ENCODE measurements around the gene CACNB4. TPM values are rescaled to one million over a fixed set of nuclear protein-coding genes. Genes with fewer than 3 reads are reported as not detected.
"Not testable (repeated sequence)": the region's sequence is repeated elsewhere in the genome, so short reads cannot be mapped to it uniquely, and the experiment has no call there.

Gene CACNB4
- total RNA-seq, 1 donor, result 0.43 TPM

- peak; percentile 7 for DNase-seq (ENCODE audit: low read depth)
- no peak overlapping the region for H3K4me3 ChIP-seq (ENCODE audit: low read depth, low read length)
- TF ChIP-seq CTCF (IDR thresholded peaks at IDR 0.05; ENCODE audit: insufficient read depth, low read depth, low read length), result peak; percentile 53
Measured at GRCh38 chr2:151946899-151947812, 151.7 kb downstream of the CACNB4 start.

GRCh38 chr2:151946250-151946884, 152.5 kb downstream of the CACNB4 start:
- DNase-seq (ENCODE audit: low read depth), result no peak
- H3K4me3 ChIP-seq (ENCODE audit: low read depth, low read length), result no peak overlapping the region
- no peak for TF ChIP-seq CTCF (IDR thresholded peaks at IDR 0.05; ENCODE audit: insufficient read depth, low read depth, low read length)

GRCh38 chr2:151945602-151946001, 153.2 kb downstream of the CACNB4 start:
- no peak overlapping the region for H3K4me3 ChIP-seq (ENCODE audit: low read depth, low read length)
- no peak for DNase-seq (ENCODE audit: low read depth)
- no peak for TF ChIP-seq CTCF (IDR thresholded peaks at IDR 0.05; ENCODE audit: insufficient read depth, low read depth, low read length)

- no peak for TF ChIP-seq CTCF (IDR thresholded peaks at IDR 0.05; ENCODE audit: insufficient read depth, low read depth, low read length)
- no peak for DNase-seq (ENCODE audit: low read depth)
- no peak overlapping the region for H3K4me3 ChIP-seq (ENCODE audit: low read depth, low read length)
Measured at GRCh38 chr2:151945186-151945585, 153.7 kb downstream of the CACNB4 start.

- no peak for TF ChIP-seq CTCF (IDR thresholded peaks at IDR 0.05; ENCODE audit: insufficient read depth, low read depth, low read length)
- H3K4me3 ChIP-seq (ENCODE audit: low read depth, low read length), result no peak overlapping the region
Measured at GRCh38 chr2:151943461-151943860, 155.4 kb downstream of the CACNB4 start.

GRCh38 chr2:151942540-151943205, 156.2 kb downstream of the CACNB4 start:
- H3K4me3 ChIP-seq (ENCODE audit: low read depth, low read length); DNase-seq (ENCODE audit: low read depth): not testable (repeated sequence)

More at GRCh38 chr2:151943461-151943860, 155.4 kb downstream of the CACNB4 start:
- DNase-seq (ENCODE audit: low read depth), result no peak

GRCh38 chr2:151937966-151938365, 160.9 kb downstream of the CACNB4 start:
- H3K4me3 ChIP-seq (ENCODE audit: low read depth, low read length), result no peak overlapping the region
- no peak for DNase-seq (ENCODE audit: low read depth)
- no peak for TF ChIP-seq CTCF (IDR thresholded peaks at IDR 0.05; ENCODE audit: insufficient read depth, low read depth, low read length)

Measured in fibroblast of villous mesenchyme (primary cell).